ENCODE measurements around the gene PPP2R2C. TPM values are rescaled to one million over a fixed set of nuclear protein-coding genes. Genes with fewer than 3 reads are reported as not detected.

The PPP2R2C gene
- polyA plus RNA-seq, 1 donor from 2014 or later: 34.4 TPM

DNA sequence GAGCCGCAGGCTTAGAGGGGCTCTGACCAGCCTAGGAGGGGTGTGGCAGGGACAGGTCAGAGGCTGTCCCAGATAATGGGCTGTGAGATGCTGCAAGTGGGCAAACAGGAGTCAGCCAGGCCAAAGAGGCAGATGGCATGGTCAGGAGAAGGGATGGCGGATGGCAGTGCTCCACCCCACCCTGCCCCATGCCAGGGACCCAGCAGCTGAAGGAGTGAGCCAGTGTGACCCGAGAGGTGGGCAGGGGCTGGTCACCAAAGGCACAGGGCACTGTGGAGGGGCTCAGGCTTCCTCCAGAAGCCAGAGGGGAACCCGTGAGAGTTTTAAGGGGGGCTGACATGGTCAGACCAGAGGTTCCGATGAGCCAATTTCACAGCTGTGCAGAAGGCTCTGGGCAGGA is 105.8 kb downstream of the PPP2R2C start:
- peak overlapping the region; percentile 76 for H3K27ac ChIP-seq (ENCODE audit: low read length)
- TF ChIP-seq, protein P1, sequence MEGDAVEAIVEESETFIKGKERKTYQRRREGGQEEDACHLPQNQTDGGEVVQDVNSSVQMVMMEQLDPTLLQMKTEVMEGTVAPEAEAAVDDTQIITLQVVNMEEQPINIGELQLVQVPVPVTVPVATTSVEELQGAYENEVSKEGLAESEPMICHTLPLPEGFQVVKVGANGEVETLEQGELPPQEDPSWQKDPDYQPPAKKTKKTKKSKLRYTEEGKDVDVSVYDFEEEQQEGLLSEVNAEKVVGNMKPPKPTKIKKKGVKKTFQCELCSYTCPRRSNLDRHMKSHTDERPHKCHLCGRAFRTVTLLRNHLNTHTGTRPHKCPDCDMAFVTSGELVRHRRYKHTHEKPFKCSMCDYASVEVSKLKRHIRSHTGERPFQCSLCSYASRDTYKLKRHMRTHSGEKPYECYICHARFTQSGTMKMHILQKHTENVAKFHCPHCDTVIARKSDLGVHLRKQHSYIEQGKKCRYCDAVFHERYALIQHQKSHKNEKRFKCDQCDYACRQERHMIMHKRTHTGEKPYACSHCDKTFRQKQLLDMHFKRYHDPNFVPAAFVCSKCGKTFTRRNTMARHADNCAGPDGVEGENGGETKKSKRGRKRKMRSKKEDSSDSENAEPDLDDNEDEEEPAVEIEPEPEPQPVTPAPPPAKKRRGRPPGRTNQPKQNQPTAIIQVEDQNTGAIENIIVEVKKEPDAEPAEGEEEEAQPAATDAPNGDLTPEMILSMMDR (IDR thresholded peaks at IDR 0.05; ENCODE audit: poor library complexity, severe bottlenecking): no peak
- TF ChIP-seq MXI1 (conservative IDR thresholded peaks at IDR 0.05; ENCODE audit: poor library complexity, severe bottlenecking) (no peak), EZH2 (IDR thresholded peaks at IDR 0.05; ENCODE audit: borderline replicate concordance, insufficient read depth, low read length, poor library complexity, severe bottlenecking) (no peak), SMC3 (conservative IDR thresholded peaks at IDR 0.05; ENCODE audit: poor library complexity) (no peak), POLR2AphosphoS5 (IDR thresholded peaks at IDR 0.05) (no peak), RAD21 (conservative IDR thresholded peaks at IDR 0.05) (no peak), EP300 (conservative IDR thresholded peaks at IDR 0.05; ENCODE audit: poor library complexity, severe bottlenecking) (no peak), TAF1 (IDR thresholded peaks at IDR 0.05; ENCODE audit: low read depth) (no peak)
- TF ChIP-seq, protein P2, sequence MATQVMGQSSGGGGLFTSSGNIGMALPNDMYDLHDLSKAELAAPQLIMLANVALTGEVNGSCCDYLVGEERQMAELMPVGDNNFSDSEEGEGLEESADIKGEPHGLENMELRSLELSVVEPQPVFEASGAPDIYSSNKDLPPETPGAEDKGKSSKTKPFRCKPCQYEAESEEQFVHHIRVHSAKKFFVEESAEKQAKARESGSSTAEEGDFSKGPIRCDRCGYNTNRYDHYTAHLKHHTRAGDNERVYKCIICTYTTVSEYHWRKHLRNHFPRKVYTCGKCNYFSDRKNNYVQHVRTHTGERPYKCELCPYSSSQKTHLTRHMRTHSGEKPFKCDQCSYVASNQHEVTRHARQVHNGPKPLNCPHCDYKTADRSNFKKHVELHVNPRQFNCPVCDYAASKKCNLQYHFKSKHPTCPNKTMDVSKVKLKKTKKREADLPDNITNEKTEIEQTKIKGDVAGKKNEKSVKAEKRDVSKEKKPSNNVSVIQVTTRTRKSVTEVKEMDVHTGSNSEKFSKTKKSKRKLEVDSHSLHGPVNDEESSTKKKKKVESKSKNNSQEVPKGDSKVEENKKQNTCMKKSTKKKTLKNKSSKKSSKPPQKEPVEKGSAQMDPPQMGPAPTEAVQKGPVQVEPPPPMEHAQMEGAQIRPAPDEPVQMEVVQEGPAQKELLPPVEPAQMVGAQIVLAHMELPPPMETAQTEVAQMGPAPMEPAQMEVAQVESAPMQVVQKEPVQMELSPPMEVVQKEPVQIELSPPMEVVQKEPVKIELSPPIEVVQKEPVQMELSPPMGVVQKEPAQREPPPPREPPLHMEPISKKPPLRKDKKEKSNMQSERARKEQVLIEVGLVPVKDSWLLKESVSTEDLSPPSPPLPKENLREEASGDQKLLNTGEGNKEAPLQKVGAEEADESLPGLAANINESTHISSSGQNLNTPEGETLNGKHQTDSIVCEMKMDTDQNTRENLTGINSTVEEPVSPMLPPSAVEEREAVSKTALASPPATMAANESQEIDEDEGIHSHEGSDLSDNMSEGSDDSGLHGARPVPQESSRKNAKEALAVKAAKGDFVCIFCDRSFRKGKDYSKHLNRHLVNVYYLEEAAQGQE (IDR thresholded peaks at IDR 0.05; ENCODE audit: borderline replicate concordance): no peak
- no peak overlapping the region for H2AFZ ChIP-seq (ENCODE audit: low read depth, low read length)

DNA sequence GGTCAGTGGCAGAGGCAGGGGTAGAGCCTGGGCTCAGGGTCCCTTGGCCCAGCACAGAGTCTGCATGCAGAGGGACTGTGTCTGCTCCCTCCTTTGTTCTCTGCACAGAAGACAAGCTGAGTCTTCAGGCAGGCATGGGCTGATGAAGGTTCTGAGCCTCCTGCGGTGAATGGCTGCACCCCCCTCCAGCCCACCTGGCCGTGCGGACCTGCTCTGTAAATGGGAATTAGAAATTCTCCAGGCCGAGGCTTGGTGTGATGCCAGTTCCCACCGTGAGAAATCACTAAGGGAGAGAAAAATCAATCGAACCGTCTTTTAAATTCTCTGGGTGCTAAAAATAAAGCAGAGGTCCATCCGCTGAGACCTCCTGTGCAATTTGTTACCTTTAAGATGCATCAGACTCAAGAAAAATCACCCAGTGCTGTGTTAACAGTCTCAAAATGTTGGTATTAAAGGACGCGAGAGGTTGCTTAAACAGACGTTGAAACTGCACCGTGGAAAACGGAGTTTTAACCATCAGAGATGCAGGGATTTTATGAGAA is 106.8 kb downstream of the PPP2R2C start:
- peak overlapping the region; percentile 76 for H3K27ac ChIP-seq (ENCODE audit: low read length)
- no peaks in the 10 kb centered on the region for H3K27me3 ChIP-seq (ENCODE audit: insufficient read depth, low read depth, low read length)
- H3K36me3 ChIP-seq (ENCODE audit: insufficient read depth, low read length): no peaks in the 10 kb centered on the region
- H3K9me2 ChIP-seq (ENCODE audit: insufficient read depth, low read length): no peaks in the 10 kb centered on the region
- no peaks in the 10 kb centered on the region for H4K20me1 ChIP-seq (ENCODE audit: insufficient read depth)
- H3F3A ChIP-seq (ENCODE audit: insufficient read depth, low read length, poor library complexity, severe bottlenecking): no peaks in the 10 kb centered on the region
- no peaks in the 10 kb centered on the region for H3K9me3 ChIP-seq (ENCODE audit: low read length)
- H3K9ac ChIP-seq (ENCODE audit: low read length): peak overlapping the region; percentile 54
- H3K79me2 ChIP-seq (replicated peaks; ENCODE audit: insufficient read depth, low read length): no peaks in the 10 kb centered on the region
- H3K4me3 ChIP-seq (ENCODE audit: low read length): no peak overlapping the region
- no peak overlapping the region for H2AFZ ChIP-seq (ENCODE audit: low read depth, low read length)
- no peak overlapping the region for H3K4me2 ChIP-seq (ENCODE audit: low read length)
- peak; percentile 19 for TF ChIP-seq POLR2AphosphoS5 (IDR thresholded peaks at IDR 0.05)
- no peak for TF ChIP-seq SMC3 (conservative IDR thresholded peaks at IDR 0.05; ENCODE audit: poor library complexity)
- TF ChIP-seq, protein P1 (IDR thresholded peaks at IDR 0.05; ENCODE audit: poor library complexity, severe bottlenecking): no peak
- TF ChIP-seq, protein P2 (IDR thresholded peaks at IDR 0.05; ENCODE audit: borderline replicate concordance): no peak

More for the DNA sequence above, 105.8 kb downstream of the PPP2R2C start:
- H3K4me3 ChIP-seq (ENCODE audit: low read length): no peak overlapping the region
- H3K9me3 ChIP-seq (ENCODE audit: low read length): no peaks in the 10 kb centered on the region
- H3K79me2 ChIP-seq (replicated peaks; ENCODE audit: insufficient read depth, low read length): no peaks in the 10 kb centered on the region
- no peaks in the 10 kb centered on the region for H3K36me3 ChIP-seq (ENCODE audit: insufficient read depth, low read length)
- H3K9ac ChIP-seq (ENCODE audit: low read length): peak overlapping the region; percentile 54
- no peaks in the 10 kb centered on the region for H3K9me2 ChIP-seq (ENCODE audit: insufficient read depth, low read length)
- H3K27me3 ChIP-seq (ENCODE audit: insufficient read depth, low read depth, low read length): no peaks in the 10 kb centered on the region
- no peaks in the 10 kb centered on the region for H3F3A ChIP-seq (ENCODE audit: insufficient read depth, low read length, poor library complexity, severe bottlenecking)
- H3K4me2 ChIP-seq (ENCODE audit: low read length): no peak overlapping the region
- H4K20me1 ChIP-seq (ENCODE audit: insufficient read depth): no peaks in the 10 kb centered on the region
